Loucy (cell line): ENCODE results near the gene FOXP1.

Experiments used
- H2AFZ ChIP-seq: fragments of 200-600 bp; sonication (generic); 2 replicates; pipeline ENCODE4 v1.6.0; 2016; ENCODE audit warnings: antibody characterized with exemption, mild to moderate bottlenecking, low read length, moderate library complexity
- H3F3A ChIP-seq: fragments of 200-600 bp; 2 replicates; pipeline ENCODE4 v1.6.0; 2016; ENCODE audit warnings: antibody characterized with exemption, low read depth, mild to moderate bottlenecking
- H3K27me3 ChIP-seq: fragments of 200-600 bp; sonication (generic); 2 replicates; pipeline ENCODE4 v1.6.1; 2014; ENCODE audit warnings: low read length, mild to moderate bottlenecking; ENCODE audit not compliant: insufficient read depth, poor library complexity, severe bottlenecking
- H3K36me3 ChIP-seq: fragments of 200-600 bp; sonication (generic); 2 replicates; pipeline ENCODE4 v1.6.1; 2016; ENCODE audit warnings: low read length; ENCODE audit not compliant: insufficient read depth
- H3K4me1 ChIP-seq: fragments of 200-600 bp; sonication (generic); 2 replicates; pipeline ENCODE4 v1.5.1; 2014; ENCODE audit warnings: low read length, mild to moderate bottlenecking; ENCODE audit not compliant: insufficient read depth, poor library complexity, severe bottlenecking
- H3K4me2 ChIP-seq: fragments of 200-600 bp; sonication (generic); 2 replicates; pipeline ENCODE4 v1.6.0; 2014; ENCODE audit warnings: antibody characterized with exemption, low read length, low read depth, mild to moderate bottlenecking; ENCODE audit not compliant: poor library complexity, severe bottlenecking
- H3K4me3 ChIP-seq: fragments of 200-600 bp; sonication (generic); 2 replicates; pipeline ENCODE4 v1.5.1; 2014; ENCODE audit warnings: low read length, mild to moderate bottlenecking, mixed read lengths; ENCODE audit not compliant: poor library complexity, severe bottlenecking
- H3K79me2 ChIP-seq: fragments of 200-600 bp; sonication (generic); 2 replicates; pipeline ENCODE4 v1.6.1; 2014; ENCODE audit warnings: low read length; ENCODE audit not compliant: insufficient read depth
- H3K9ac ChIP-seq: fragments of 200-600 bp; sonication (generic); 2 replicates; pipeline ENCODE4 v1.6.0; 2014; ENCODE audit warnings: mild to moderate bottlenecking, low read depth, low read length, moderate library complexity; ENCODE audit not compliant: poor library complexity, severe bottlenecking
- H3K9me2 ChIP-seq: fragments of 200-600 bp; sonication (generic); replicated peaks from 2 replicates; pipeline ENCODE4 v1.6.1; 2016; ENCODE audit warnings: low read depth, low read length, mixed read lengths
- H3K9me3 ChIP-seq: fragments of 200-600 bp; sonication (generic); 2 replicates; pipeline ENCODE4 v1.6.1; 2014; ENCODE audit warnings: mild to moderate bottlenecking, antibody characterized with exemption, low read length, low read depth; ENCODE audit not compliant: insufficient read depth
- H4K20me1 ChIP-seq: fragments of 200-600 bp; sonication (generic); 2 replicates; pipeline ENCODE4 v1.6.0; 2014; ENCODE audit warnings: antibody characterized with exemption, low read length, mild to moderate bottlenecking; ENCODE audit not compliant: insufficient read depth, poor library complexity, severe bottlenecking
- CTCF ChIP-seq: fragments of 200-600 bp; sonication (generic); conservative IDR thresholded peaks from 2 replicates; pipeline ENCODE4 v1.5.1; 2014; ENCODE audit warnings: mild to moderate bottlenecking, antibody characterized with exemption, low read length
- EZH2phosphoT487 ChIP-seq: fragments of 200-600 bp; IDR thresholded peaks from 2 replicates; pipeline ENCODE4 v1.6.1; 2018; ENCODE audit warnings: antibody characterized with exemption, mild to moderate bottlenecking, moderate library complexity, borderline replicate concordance

The FOXP1 gene

DNA sequence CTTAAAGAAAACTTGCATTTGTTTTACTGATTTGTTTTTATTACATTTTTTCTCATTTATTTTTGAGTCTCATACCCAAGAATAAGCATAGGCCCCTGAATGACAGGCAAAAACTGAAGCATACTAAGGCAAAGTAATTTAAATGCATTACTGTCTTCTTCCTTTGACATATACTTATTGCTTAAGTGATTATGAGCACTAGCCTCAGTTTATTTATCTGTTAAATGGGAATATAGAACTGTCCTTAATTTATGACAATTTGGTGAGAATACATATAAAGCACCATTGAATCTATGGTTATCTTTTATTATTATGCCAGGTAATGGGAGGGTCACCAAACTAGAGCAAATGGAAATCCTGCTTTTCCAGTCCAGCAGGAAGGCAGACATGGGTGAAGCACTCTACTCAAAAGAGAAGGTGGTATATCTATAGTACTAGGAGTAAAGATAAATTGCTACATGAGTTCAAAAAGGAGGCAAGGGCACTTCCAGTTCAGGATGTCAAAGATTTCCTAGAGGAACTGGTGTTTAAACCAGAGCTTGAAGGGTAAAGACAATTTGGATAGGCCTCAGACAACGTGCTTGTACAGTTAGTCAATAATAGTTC is 435.0 kb downstream of the FOXP1 start:
- Histone ChIP-seq H3K79me2 (no peaks in the 10 kb centered on the region), H3K4me2 (no peak overlapping the region), H3K9me3 (no peaks in the 10 kb centered on the region), H3K9me2 (no peaks in the 10 kb centered on the region), H3F3A (no peaks in the 10 kb centered on the region), H3K27me3 (no peaks in the 10 kb centered on the region), H3K36me3 (no peaks in the 10 kb centered on the region), H3K4me3 (no peak overlapping the region), H3K9ac (no peak overlapping the region), H4K20me1 (no peaks in the 10 kb centered on the region), H3K4me1 (peaks cover 4% of the 10 kb centered on the region), H2AFZ (no peak overlapping the region)
- TF ChIP-seq CTCF, result no peak

DNA sequence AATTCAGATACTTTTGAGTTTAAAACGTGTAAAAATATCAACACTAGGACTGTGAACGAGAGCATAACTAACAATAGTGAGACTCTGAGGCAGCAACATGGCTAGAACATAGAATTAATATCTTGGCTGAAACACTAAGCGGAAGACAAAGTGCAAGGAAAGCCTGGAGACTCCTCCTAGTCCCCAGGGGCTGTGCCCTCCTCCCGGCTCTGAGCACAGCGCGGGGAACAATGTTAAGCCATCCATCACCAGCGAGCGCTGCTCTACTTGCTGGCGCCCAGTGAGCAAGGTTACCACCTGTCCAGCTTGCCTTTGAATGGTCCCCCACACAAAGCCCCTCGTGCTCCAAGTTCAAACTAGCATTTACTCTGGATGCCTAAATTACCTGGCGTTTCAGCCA is 436.9 kb downstream of the FOXP1 start:
- Histone ChIP-seq H3K4me1 (peaks cover 4% of the 10 kb centered on the region), H3K36me3 (no peaks in the 10 kb centered on the region), H2AFZ (no peak overlapping the region), H3K4me3 (no peak overlapping the region), H3K27me3 (no peaks in the 10 kb centered on the region), H3K79me2 (no peaks in the 10 kb centered on the region), H3K9me2 (no peaks in the 10 kb centered on the region), H3F3A (no peaks in the 10 kb centered on the region), H3K9ac (no peak overlapping the region), H3K4me2 (no peak overlapping the region), H4K20me1 (no peaks in the 10 kb centered on the region), H3K9me3 (no peaks in the 10 kb centered on the region)
- TF ChIP-seq EZH2phosphoT487 (no peak), CTCF (no peak)

DNA sequence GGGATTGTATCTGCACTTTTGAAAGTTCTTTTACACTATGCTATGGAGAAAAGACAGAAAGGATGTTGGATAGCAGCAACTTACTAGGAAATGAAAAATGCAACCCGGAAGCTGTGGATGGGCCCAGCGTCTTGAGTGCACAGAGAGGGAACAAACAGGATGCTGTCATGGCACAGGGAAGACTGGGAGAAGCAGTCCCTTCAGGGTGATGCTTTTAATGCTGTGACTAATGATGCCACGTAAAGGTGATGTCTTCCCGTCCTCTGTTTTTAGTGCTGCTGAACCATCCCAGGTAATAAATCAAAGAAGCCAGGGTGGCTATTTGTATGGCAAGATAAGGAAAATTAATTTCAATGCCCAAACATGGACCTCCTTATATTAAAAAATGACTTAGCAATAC is 437.6 kb downstream of the FOXP1 start:
- H2AFZ ChIP-seq, result no peak overlapping the region
- no peak overlapping the region for H3K4me3 ChIP-seq
- no peaks in the 10 kb centered on the region for H3K79me2 ChIP-seq
- no peak overlapping the region for H3K4me2 ChIP-seq
- no peaks in the 10 kb centered on the region for H3K36me3 ChIP-seq
- no peaks in the 10 kb centered on the region for H3K27me3 ChIP-seq
- H3K4me1 ChIP-seq, result peaks cover 4% of the 10 kb centered on the region
- H4K20me1 ChIP-seq, result no peaks in the 10 kb centered on the region
- H3K9me2 ChIP-seq, result no peaks in the 10 kb centered on the region
- no peaks in the 10 kb centered on the region for H3K9me3 ChIP-seq
- TF ChIP-seq EZH2phosphoT487, result no peak
- TF ChIP-seq CTCF, result no peak
- no peak overlapping the region for H3K9ac ChIP-seq
- no peaks in the 10 kb centered on the region for H3F3A ChIP-seq
